GM13977 (cell line): ENCODE data around the gene FBXL4.
"Not testable (repeated sequence)": the region's sequence is repeated elsewhere in the genome, so short reads cannot be mapped to it uniquely, and the experiment has no call there.

Source experiments
- DNase-seq: peaks from one replicate; pipeline ENCODE4 v3.0.0; 2012; ENCODE audit warnings: low spot score
- CTCF ChIP-seq: IDR thresholded peaks from 2 replicates; pipeline ENCODE4 v1.5.1; 2012; ENCODE audit warnings: mild to moderate bottlenecking, control low read depth; ENCODE audit not compliant: insufficient read depth; ENCODE audit errors: extremely low read depth, missing control alignments
- in situ Hi-C: fragments of 300-500 bp; cut with MboI; formaldehyde crosslinking; loops from one replicate; pipeline ENCODE4 v1.12.0; 2022; ENCODE audit warnings: low sequenced_read_pairs, low pct_unique_long_range_greater_than_20kb, mixed read lengths, inconsistent platforms; ENCODE audit not compliant: unreplicated experiment

Gene FBXL4

GRCh38 chr6:98925831-98926230 is 21.9 kb downstream of the FBXL4 start:
- in situ Hi-C loops: no loop called here
- TF ChIP-seq CTCF: no peak
- DNase-seq: no peak

- no peak for DNase-seq
- in situ Hi-C loops: no loop called here
- TF ChIP-seq CTCF: no peak
Measured at GRCh38 chr6:98924647-98925046, 23.1 kb downstream of the FBXL4 start.

GRCh38 chr6:98920904-98921431 is 26.8 kb downstream of the FBXL4 start:
- TF ChIP-seq CTCF: no peak
- in situ Hi-C loops: no loop called here
- no peak for DNase-seq

- DNase-seq, in situ Hi-C loops: not testable (repeated sequence)
Measured at GRCh38 chr6:98910946-98911345, 36.8 kb downstream of the FBXL4 start.

GRCh38 chr6:98909236-98909635 is 38.5 kb downstream of the FBXL4 start:
- no peak for TF ChIP-seq CTCF
- in situ Hi-C loops: no loop called here
- DNase-seq: no peak

- in situ Hi-C loops, DNase-seq: not testable (repeated sequence)
Measured at GRCh38 chr6:98906342-98906741, 41.4 kb downstream of the FBXL4 start.

GRCh38 chr6:98905759-98906158 is 42.0 kb downstream of the FBXL4 start:
- TF ChIP-seq CTCF: no peak
- no peak for DNase-seq
- in situ Hi-C loops: no loop called here

- in situ Hi-C loops: no loop called here
- TF ChIP-seq CTCF: no peak
- no peak for DNase-seq
Measured at GRCh38 chr6:98904096-98904495, 43.6 kb downstream of the FBXL4 start.
